HCT116 (cell line): ENCODE measurements around the gene TGFBR3. TPM values are rescaled to one million over a fixed set of nuclear protein-coding genes. Genes with fewer than 3 reads are reported as not detected.

Source experiments
- ATAC-seq: fragments of 200-7000 bp; cut with Tn5 transposase; 2 replicates; pipeline ENCODE4 v1.9.1; 2020; ENCODE audit warnings: mild to moderate bottlenecking, moderate library complexity
- BruUV-seq: library from RNA; stranded (reverse); fragments of 400-500 nt; replicated peaks from 2 replicates; lab custom pipeline; 2021; lab: Mats Ljungman, UMichigan
- CTCF ChIA-PET: fragments of 300-600 bp; sonication (Branson Sonifier 250); formaldehyde crosslinking; loops from one replicate; lab custom pipeline; 2021; ENCODE audit warnings: antibody characterized with exemption; lab: Charles Lee
- POLR2A ChIA-PET: fragments of 300-600, 350-600 bp; sonication (Branson Sonifier 250); formaldehyde crosslinking; loops from one replicate; lab custom pipeline; 2021; ENCODE audit warnings: antibody characterized with exemption; lab: Charles Lee
- RAD21 ChIA-PET, 2 experiments: fragments of 300-600 bp; sonication (Branson Sonifier 250); formaldehyde crosslinking; loops; one replicate each; lab custom pipeline; 2023; ENCODE audit warnings: low total read pairs in 2 of 2; ENCODE audit not compliant: uncharacterized antibody in 2 of 2, unreplicated experiment in 2 of 2, low non-redundant PET in 1 of 2; lab: Charles Lee
- DNase-seq: peaks from one replicate; pipeline ENCODE4 v3.0.0-alpha.2; 2010; ENCODE audit warnings: low read depth, low spot score
- H2AFZ ChIP-seq: fragments of 200-600 bp; shearing (Covaris generic), sonication (generic); 2 replicates; pipeline ENCODE4 v1.6.1; 2017; ENCODE audit warnings: low read depth, mixed run types, mixed read lengths, antibody characterized with exemption, low read length; ENCODE audit not compliant: poor library complexity, severe bottlenecking
- H3K27ac ChIP-seq: 2 replicates; pipeline ENCODE4 v1.5.1; 2012; ENCODE audit warnings: low read depth, low read length
- H3K27me3 ChIP-seq: fragments of 200-600 bp; sonication (generic); 2 replicates; pipeline ENCODE4 v1.6.1; 2016; ENCODE audit warnings: mixed run types, low read length, mixed read lengths; ENCODE audit not compliant: insufficient read depth
- H3K36me3 ChIP-seq, 2 experiments: fragments of 200-500 bp in 1 of 2; fragments of 200-600 bp in 1 of 2; sonication (Bioruptor generic) in 1 of 2; sonication (generic) in 1 of 2; 2 replicates each; pipeline versions ENCODE4 v1.5.1 to v1.6.1; 2014 to 2016; ENCODE audit warnings: low read length in 2 of 2, inconsistent platforms in 1 of 2, mixed read lengths in 1 of 2, mixed run types in 1 of 2; ENCODE audit not compliant: insufficient read depth in 2 of 2, control insufficient read depth in 1 of 2
- H3K4me1 ChIP-seq, 2 experiments: fragments of 200-600 bp in 1 of 2; sonication (generic) in 1 of 2; 2 replicates each; pipeline versions ENCODE4 v1.5.1 to v1.6.1; 2012 to 2017; ENCODE audit warnings: low read length in 2 of 2, inconsistent platforms in 1 of 2, mild to moderate bottlenecking in 1 of 2, mixed read lengths in 1 of 2, mixed run types in 1 of 2, moderate library complexity in 1 of 2; ENCODE audit not compliant: insufficient read depth in 2 of 2, control insufficient read depth in 1 of 2
- H3K4me2 ChIP-seq: fragments of 200-600 bp; sonication (generic); 2 replicates; pipeline ENCODE4 v1.6.1; 2017; ENCODE audit warnings: mixed run types, low read length, mixed read lengths
- H3K4me3 ChIP-seq, 2 experiments: fragments of 200-600 bp in 1 of 2; sonication (generic) in 1 of 2; replicated peaks in 1 of 2; 2 replicates each; pipeline ENCODE4 v1.5.1; 2011 to 2016; ENCODE audit warnings: low read length in 2 of 2, control low read depth in 1 of 2, low read depth in 1 of 2, mild to moderate bottlenecking in 1 of 2, mixed read lengths in 1 of 2, mixed run types in 1 of 2
- H3K79me2 ChIP-seq: fragments of 200-600 bp; sonication (generic); 2 replicates; pipeline ENCODE4 v1.6.1; 2017; ENCODE audit warnings: mild to moderate bottlenecking, mixed run types, low read length, moderate library complexity, mixed read lengths; ENCODE audit not compliant: insufficient read depth
- H3K9ac ChIP-seq: fragments of 200-600 bp; sonication (generic); 2 replicates; pipeline ENCODE4 v1.6.1; 2016; ENCODE audit warnings: low read length, mixed read lengths
- H3K9me2 ChIP-seq: fragments of 200-600 bp; sonication (generic), shearing (Covaris generic); 2 replicates; pipeline ENCODE4 v1.6.1; 2017; ENCODE audit warnings: mixed run types, mild to moderate bottlenecking, moderate library complexity; ENCODE audit not compliant: insufficient read depth
- H3K9me3 ChIP-seq, 2 experiments: fragments of 200-500 bp in 1 of 2; fragments of 200-600 bp in 1 of 2; sonication (Bioruptor generic) in 1 of 2; sonication (generic) in 1 of 2; 2 replicates each; pipeline ENCODE4 v1.6.1; 2014 to 2017; ENCODE audit warnings: low read length in 2 of 2, mixed read lengths in 2 of 2, inconsistent platforms in 1 of 2, low read depth in 1 of 2, mild to moderate bottlenecking in 1 of 2, mixed run types in 1 of 2, moderate library complexity in 1 of 2; ENCODE audit not compliant: control insufficient read depth in 1 of 2, insufficient read depth in 1 of 2
- H4K20me1 ChIP-seq: fragments of 200-600 bp; sonication (generic), shearing (Covaris generic); 2 replicates; pipeline ENCODE4 v1.6.1; 2017; ENCODE audit warnings: mixed run types, mild to moderate bottlenecking, moderate library complexity; ENCODE audit not compliant: insufficient read depth
- ATF3 ChIP-seq: IDR thresholded peaks from 2 replicates; pipeline ENCODE4 v1.6.1; 2012
- CEBPB ChIP-seq: IDR thresholded peaks from 2 replicates; pipeline ENCODE4 v1.6.1; 2012; ENCODE audit warnings: low read depth
- CTCF ChIP-seq, 3 experiments: fragments of 200-600 bp in 1 of 3; sonication (generic) in 1 of 3; IDR thresholded peaks in 2 of 3; conservative IDR thresholded peaks in 1 of 3; 2 replicates each; pipeline ENCODE4 v1.5.1; 2012 to 2017; ENCODE audit warnings: low read depth in 2 of 3, low read length in 2 of 3, antibody characterized with exemption in 1 of 3, borderline replicate concordance in 1 of 3, control low read depth in 1 of 3, mild to moderate bottlenecking in 1 of 3, mixed read lengths in 1 of 3, mixed run types in 1 of 3, moderate library complexity in 1 of 3; ENCODE audit not compliant: insufficient read depth in 1 of 3
- ELF1 ChIP-seq: IDR thresholded peaks from 2 replicates; pipeline ENCODE4 v1.6.1; 2012; ENCODE audit warnings: low read depth, borderline replicate concordance
- EZH2phosphoT487 ChIP-seq: fragments of 200-600 bp; IDR thresholded peaks from 2 replicates; pipeline ENCODE4 v1.6.1; 2018; ENCODE audit warnings: antibody characterized with exemption, borderline replicate concordance
- POLR2A ChIP-seq: IDR thresholded peaks from 2 replicates; pipeline ENCODE4 v1.7.0; 2011; ENCODE audit warnings: borderline replicate concordance; ENCODE audit not compliant: insufficient read depth, insufficient read length; ENCODE audit errors: extremely low read depth
- RAD21 ChIP-seq: IDR thresholded peaks from 2 replicates; pipeline ENCODE4 v1.6.1; 2012; ENCODE audit warnings: low read depth, mild to moderate bottlenecking
- SRF ChIP-seq: IDR thresholded peaks from 2 replicates; pipeline ENCODE4 v1.6.1; 2012; ENCODE audit warnings: low read depth
- TCF7L2 ChIP-seq: IDR thresholded peaks from 2 replicates; pipeline ENCODE4 v1.7.0; 2011; ENCODE audit warnings: borderline replicate concordance, inconsistent platforms; ENCODE audit not compliant: insufficient read depth, insufficient read length; ENCODE audit errors: extremely low read depth
- YY1 ChIP-seq: IDR thresholded peaks from 2 replicates; pipeline ENCODE4 v1.6.1; 2011; ENCODE audit warnings: low read length, low read depth, moderate library complexity, mild to moderate bottlenecking; ENCODE audit not compliant: insufficient replicate concordance; ENCODE audit errors: extremely low read depth
- ZBTB33 ChIP-seq: IDR thresholded peaks from 2 replicates; pipeline ENCODE4 v1.6.1; 2011; ENCODE audit warnings: mild to moderate bottlenecking, low read length, moderate library complexity; ENCODE audit not compliant: insufficient replicate concordance; ENCODE audit errors: extremely low read depth
- ZFX ChIP-seq: fragments of 450-650 bp; IDR thresholded peaks from 2 replicates; pipeline ENCODE4 v1.6.1; 2017
- intact Hi-C: fragments of 100-400 bp; cut with micrococcal nuclease; formaldehyde crosslinking; loops from 2 replicates; pipeline ENCODE4 v1.10.0; 2022
- total RNA-seq: library from RNA; stranded (reverse); gene quantifications from one replicate; pipeline ENCODE4 v1.2.1, GENCODE V29; 2021; ENCODE audit not compliant: unreplicated experiment

TGFBR3 gene
- total RNA-seq, 1 experiment from 2014 or later: 7.1 TPM

- no TSS peak for BruUV-seq
- TF ChIP-seq SRF (no peak), TCF7L2 (no peak), EZH2phosphoT487 (no peak)
- TF ChIP-seq, all 23 proteins: peak for 0
- ATAC-seq (peak; percentile 22; the same call in 1 of the 2 replicates), DNase-seq (no peak)
- intact Hi-C loops: no loop called here
- H3K9me2 ChIP-seq: no peaks in the 10 kb centered on the region
- H3K4me1 ChIP-seq: peaks cover 0 to 7% of the 10 kb centered on the region in 2 experiments; a peak in 3 of 4 replicates
- no peak overlapping the region for H3K27ac ChIP-seq
- ChIA-PET CTCF (no interaction called here), POLR2A (no interaction called here), RAD21 (no interaction called here)
- H3K9ac ChIP-seq: no peak overlapping the region
- no peak overlapping the region for H3K4me2 ChIP-seq
- H3K27me3 ChIP-seq: no peaks in the 10 kb centered on the region
- no peak overlapping the region for H2AFZ ChIP-seq
- H3K79me2 ChIP-seq: no peaks in the 10 kb centered on the region
- H3K4me3 ChIP-seq: no peak overlapping the region
- H3K36me3 ChIP-seq: no peaks in the 10 kb centered on the region
- no peaks in the 10 kb centered on the region for H3K9me3 ChIP-seq
- no peaks in the 10 kb centered on the region for H4K20me1 ChIP-seq
Measured at GRCh38 chr1:91830242-91831131, 55.5 kb downstream of the TGFBR3 start.

GRCh38 chr1:91829293-91830153 lies 56.4 kb downstream of the TGFBR3 start:
- ChIA-PET POLR2A (no interaction called here), CTCF (no interaction called here), RAD21 (interaction anchor here in 1 of 2 experiments (0.6 kb wide), 1 partner anchor 36 kb away, joined by 4 read pairs; no protein-coding TSS in a partner anchor)
- no TSS peak for BruUV-seq
- Histone ChIP-seq H3K36me3 (no peaks in the 10 kb centered on the region), H3K4me3 (no peak overlapping the region), H3K4me1 (no peaks in the 10 kb centered on the region; a peak in 1 of 4 replicates), H3K4me2 (no peak overlapping the region), H3K9ac (no peak overlapping the region), H3K27me3 (no peaks in the 10 kb centered on the region), H3K9me2 (no peaks in the 10 kb centered on the region), H3K9me3 (no peaks in the 10 kb centered on the region), H3K27ac (no peak overlapping the region), H2AFZ (no peak overlapping the region), H4K20me1 (no peaks in the 10 kb centered on the region), H3K79me2 (no peaks in the 10 kb centered on the region)
- intact Hi-C loops: no loop called here
- ATAC-seq (no peak), DNase-seq (no peak)
- TF ChIP-seq ATF3: no peak
- no peak for TF ChIP-seq ZBTB33
- no peak for TF ChIP-seq RAD21
- TF ChIP-seq CEBPB: no peak
- no peak for TF ChIP-seq CTCF (IDR thresholded peaks at IDR 0.05 in 2 of 3, conservative IDR thresholded peaks at IDR 0.05 in 1 of 3; ENCODE audit: borderline replicate concordance in 1 of 3, insufficient read depth in 1 of 3, low read depth in 2 of 3, low read length in 2 of 3)
- TF ChIP-seq POLR2A: no peak
- no peak for TF ChIP-seq SRF
- no peak for TF ChIP-seq ELF1
- TF ChIP-seq ZFX: no peak
- no peak for TF ChIP-seq YY1
- TF ChIP-seq TCF7L2: no peak
